ENCODE data around the gene XNDC1N. TPM values are rescaled to one million over a fixed set of nuclear protein-coding genes. Genes with fewer than 3 reads are reported as not detected.
"Not testable (repeated sequence)": the region's sequence is repeated elsewhere in the genome, so short reads cannot be mapped to it uniquely, and the experiment has no call there.

XNDC1N gene
- total and polyA plus RNA-seq, 2 of the 13 experiments (the other 11 are each of a cell fraction or from before 2014, with no cell fraction given) = 3.4 to 7.5 TPM

GRCh38 chr11:71888335-71889010 is 39.9 kb downstream of the XNDC1N start:
- ATAC-seq; in situ Hi-C loops (cut with HindIII; ENCODE audit: extremely low pct_ligation_motif_present, low pct_unique_long_range_greater_than_20kb); H4K20me1 ChIP-seq (ENCODE audit: insufficient read depth, low read length); H3K9me3 ChIP-seq (ENCODE audit: low read length); H3K79me2 ChIP-seq (ENCODE audit: insufficient read depth, low read length); H3K27me3 ChIP-seq (ENCODE audit: control insufficient read depth in 1 of 2, insufficient read depth in 2 of 2, low read length in 2 of 2); H3K36me3 ChIP-seq (replicated peaks in 1 of 2; ENCODE audit: control insufficient read depth in 1 of 2, insufficient read depth in 2 of 2, low read length in 2 of 2); TF ChIP-seq EP300 (CRISPR knock-in tag; IDR thresholded peaks at IDR 0.05; ENCODE audit: borderline replicate concordance); CREM (CRISPR knock-in tag; IDR thresholded peaks at IDR 0.05): not testable (repeated sequence)
- FAIRE-seq (peak; percentile 46), DNase-seq (ENCODE audit: low spot score) (peak; percentile 94)
- H3K27ac ChIP-seq (ENCODE audit: extremely low read length, insufficient read depth, low read length) = peak overlapping the region; percentile 89
- peak overlapping the region; percentile 68 for H3K9ac ChIP-seq (ENCODE audit: insufficient read depth, low read depth, low read length)
- H3K4me2 ChIP-seq (ENCODE audit: low read depth, low read length) = peak overlapping the region; percentile 64
- 25% methylated on average over 14 of the region's 14 CpGs for WGBS (ENCODE audit: low lambda C conversion rate)
- POLR2A ChIA-PET = interaction anchor here (0.7 to 2.5 kb wide), 5 partner anchors 22 to 60 kb away, joined by 4 to 21 read pairs (median 6); partner anchors contain the start of genes RNF121 and XNDC1N
- peaks cover 31% of the 10 kb centered on the region for H3K4me1 ChIP-seq (ENCODE audit: insufficient read depth, low read length)
- intact Hi-C loops (cut with micrococcal nuclease; ENCODE audit: unreplicated experiment) = loop anchor here (2.0 kb wide), 1 partner anchor 24 kb away; no protein-coding TSS in a partner anchor
- CTCF ChIA-PET (ENCODE audit: low intra/inter-chr PET ratio, low total read pairs) = interaction anchor here (1.4 kb wide), 1 partner anchor 24 kb away, joined by 4 read pairs; no protein-coding TSS in a partner anchor
- BruUV-seq (replicated peaks) = TSS peak; percentile 97
- peak overlapping the region in 1 of 3 experiments; percentile 34; a peak in 2 of 6 replicates for H3K4me3 ChIP-seq (replicated peaks in 1 of 3; ENCODE audit: insufficient read depth in 1 of 3, low read depth in 2 of 3, low read length in 3 of 3)
- H2AFZ ChIP-seq (ENCODE audit: low read length) = peak overlapping the region; percentile 54
- TF ChIP-seq HIC2 (CRISPR knock-in tag; IDR thresholded peaks at IDR 0.05; ENCODE audit: low read depth) = 0 out of 2 replicates have a peak, but pooled peaks have one; percentile 22
- TF ChIP-seq POGZ (CRISPR knock-in tag; IDR thresholded peaks at IDR 0.05) = peak; percentile 71
- TF ChIP-seq GFI1 (CRISPR knock-in tag; IDR thresholded peaks at IDR 0.05; ENCODE audit: borderline replicate concordance) = peak; percentile 42; the same call in 1 of the 2 replicates
- TF ChIP-seq HDAC1 (CRISPR knock-in tag; IDR thresholded peaks at IDR 0.05) = 0 out of 2 replicates have a peak, but pooled peaks have one; percentile 34
- TF ChIP-seq YEATS4 (CRISPR knock-in tag; IDR thresholded peaks at IDR 0.05; ENCODE audit: borderline replicate concordance) = peak; percentile 57; the same call in 1 of the 2 replicates
- TF ChIP-seq PATZ1 (CRISPR knock-in tag; IDR thresholded peaks at IDR 0.05) = peak; percentile 94
- TF ChIP-seq THAP11 (CRISPR knock-in tag; IDR thresholded peaks at IDR 0.05) = peak; percentile 60
- peak; percentile 81 for TF ChIP-seq ELF1 (CRISPR knock-in tag; IDR thresholded peaks at IDR 0.05)
- peak; percentile 74; the same call in 1 of the 2 replicates for TF ChIP-seq SOX5 (CRISPR knock-in tag; IDR thresholded peaks at IDR 0.05; ENCODE audit: borderline replicate concordance)
- peak; percentile 25; the same call in 1 of the 2 replicates for TF ChIP-seq EHMT2 (IDR thresholded peaks at IDR 0.05; ENCODE audit: borderline replicate concordance, low read depth, low read length)
- peak in 1 of 2 experiments; percentile 52; a peak in 2 of 4 replicates for TF ChIP-seq EP300 (IDR thresholded peaks at IDR 0.05; ENCODE audit: low read depth in 2 of 2, low read length in 2 of 2)
- 0 out of 2 replicates have a peak, but pooled peaks have one; percentile 51 for TF ChIP-seq ZFP90 (CRISPR knock-in tag; IDR thresholded peaks at IDR 0.05; ENCODE audit: borderline replicate concordance)
- TF ChIP-seq POLR2G (IDR thresholded peaks at IDR 0.05; ENCODE audit: low read depth, low read length) = peak; percentile 53; the same call in 1 of the 2 replicates
- 0 out of 2 replicates have a peak, but pooled peaks have one; percentile 44 for TF ChIP-seq TARDBP (CRISPR knock-in tag; IDR thresholded peaks at IDR 0.05)
- peak; percentile 72 for TF ChIP-seq YY1 (IDR thresholded peaks at IDR 0.05; ENCODE audit: insufficient read depth, insufficient replicate concordance, low read depth, low read length)
- peak; percentile 51 for TF ChIP-seq GATAD2A (CRISPR knock-in tag; IDR thresholded peaks at IDR 0.05)
- peak; percentile 61 for TF ChIP-seq CREM (IDR thresholded peaks at IDR 0.05)
- TF ChIP-seq POLR2A (IDR thresholded peaks at IDR 0.05; ENCODE audit: insufficient read depth in 1 of 2, low read depth in 2 of 2, low read length in 2 of 2) = peak in 1 of 2 experiments; percentile 45; a peak in 1 of 4 replicates
- peak; percentile 48; the same call in 1 of the 2 replicates for TF ChIP-seq SOX13 (IDR thresholded peaks at IDR 0.05)
- peak in 1 of 2 experiments; percentile 87; a peak in 2 of 4 replicates for TF ChIP-seq SOX13 (CRISPR knock-in tag; conservative IDR thresholded peaks at IDR 0.05 in 1 of 2, IDR thresholded peaks at IDR 0.05 in 1 of 2)
